ENCODE measurements around the gene ARG1.

ARG1 gene

GRCh38 chr6:131594074-131594473 is 21.0 kb downstream of the ARG1 start:
- H3K27ac ChIP-seq (ENCODE audit: low read depth, low read length) = no peak overlapping the region
- no peaks in the 10 kb centered on the region for H3F3A ChIP-seq (ENCODE audit: control insufficient read depth, insufficient read depth)
- no peaks in the 10 kb centered on the region for H3K27me3 ChIP-seq (ENCODE audit: control insufficient read depth, low read length)
- H3K9me3 ChIP-seq (ENCODE audit: control insufficient read depth, insufficient read depth, low read length) = no peaks in the 10 kb centered on the region
- H4K20me1 ChIP-seq (ENCODE audit: control insufficient read depth, insufficient read depth, low read depth, low read length) = no peaks in the 10 kb centered on the region
- H3K36me3 ChIP-seq (ENCODE audit: control insufficient read depth, low read length) = peaks cover 84% of the 10 kb centered on the region
- H3K79me2 ChIP-seq (ENCODE audit: control insufficient read depth, low read length) = no peaks in the 10 kb centered on the region
- no peak for TF ChIP-seq EZH2phosphoT487 (IDR thresholded peaks at IDR 0.05; ENCODE audit: borderline replicate concordance, low read length)
- no peak for TF ChIP-seq CTCF (IDR thresholded peaks at IDR 0.05; ENCODE audit: low read depth, low read length, poor library complexity, severe bottlenecking)
- H3K4me3 ChIP-seq (ENCODE audit: low read length) = no peak overlapping the region
- no peak overlapping the region for H3K4me2 ChIP-seq (ENCODE audit: low read length)
- no peaks in the 10 kb centered on the region for H3K4me1 ChIP-seq (ENCODE audit: control insufficient read depth, low read length)
- no peaks in the 10 kb centered on the region for H3K9me2 ChIP-seq (replicated peaks; ENCODE audit: control insufficient read depth, low read length)

- no peak overlapping the region for H3K4me3 ChIP-seq (ENCODE audit: low read length)
- no peaks in the 10 kb centered on the region for H3F3A ChIP-seq (ENCODE audit: control insufficient read depth, insufficient read depth)
- no peak overlapping the region for H3K27ac ChIP-seq (ENCODE audit: low read depth, low read length)
- no peaks in the 10 kb centered on the region for H3K27me3 ChIP-seq (ENCODE audit: control insufficient read depth, low read length)
- H3K36me3 ChIP-seq (ENCODE audit: control insufficient read depth, low read length) = peaks cover 89% of the 10 kb centered on the region
- H3K9me2 ChIP-seq (replicated peaks; ENCODE audit: control insufficient read depth, low read length) = no peaks in the 10 kb centered on the region
- no peaks in the 10 kb centered on the region for H3K79me2 ChIP-seq (ENCODE audit: control insufficient read depth, low read length)
- TF ChIP-seq EZH2phosphoT487 (IDR thresholded peaks at IDR 0.05; ENCODE audit: borderline replicate concordance, low read length) (no peak), CTCF (IDR thresholded peaks at IDR 0.05; ENCODE audit: low read depth, low read length, poor library complexity, severe bottlenecking) (no peak)
- no peaks in the 10 kb centered on the region for H3K9me3 ChIP-seq (ENCODE audit: control insufficient read depth, insufficient read depth, low read length)
- no peaks in the 10 kb centered on the region for H3K4me1 ChIP-seq (ENCODE audit: control insufficient read depth, low read length)
- H3K4me2 ChIP-seq (ENCODE audit: low read length) = no peak overlapping the region
- H4K20me1 ChIP-seq (ENCODE audit: control insufficient read depth, insufficient read depth, low read depth, low read length) = no peaks in the 10 kb centered on the region
These were observed 24.4 kb downstream of the ARG1 start for GRCh38 chr6:131597446-131597845.

- H3K9me2 ChIP-seq (replicated peaks; ENCODE audit: control insufficient read depth, low read length) = no peaks in the 10 kb centered on the region
- H3K27me3 ChIP-seq (ENCODE audit: control insufficient read depth, low read length) = no peaks in the 10 kb centered on the region
- peaks cover 89% of the 10 kb centered on the region for H3K36me3 ChIP-seq (ENCODE audit: control insufficient read depth, low read length)
- no peaks in the 10 kb centered on the region for H3K9me3 ChIP-seq (ENCODE audit: control insufficient read depth, insufficient read depth, low read length)
- no peak overlapping the region for H3K27ac ChIP-seq (ENCODE audit: low read depth, low read length)
- no peaks in the 10 kb centered on the region for H3K79me2 ChIP-seq (ENCODE audit: control insufficient read depth, low read length)
- H3F3A ChIP-seq (ENCODE audit: control insufficient read depth, insufficient read depth) = no peaks in the 10 kb centered on the region
- H3K4me1 ChIP-seq (ENCODE audit: control insufficient read depth, low read length) = no peaks in the 10 kb centered on the region
- H3K4me2 ChIP-seq (ENCODE audit: low read length) = no peak overlapping the region
- no peak for TF ChIP-seq EZH2phosphoT487 (IDR thresholded peaks at IDR 0.05; ENCODE audit: borderline replicate concordance, low read length)
- no peak for TF ChIP-seq CTCF (IDR thresholded peaks at IDR 0.05; ENCODE audit: low read depth, low read length, poor library complexity, severe bottlenecking)
- no peak overlapping the region for H3K4me3 ChIP-seq (ENCODE audit: low read length)
- no peaks in the 10 kb centered on the region for H4K20me1 ChIP-seq (ENCODE audit: control insufficient read depth, insufficient read depth, low read depth, low read length)
These were observed 27.7 kb downstream of the ARG1 start for GRCh38 chr6:131600716-131601115.
